Keratinocyte (primary cell): ENCODE results near the gene TAS2R43. TPM values are rescaled to one million over a fixed set of nuclear protein-coding genes. Genes with fewer than 3 reads are reported as not detected.

ENCODE experiments used
- DNase-seq: peaks from one replicate; pipeline ENCODE4 v3.0.0-alpha.2; 2011; ENCODE audit warnings: low read depth, missing footprints, low spot score
- FAIRE-seq: peaks from 2 replicates; lab custom pipeline; 2011; peaks lifted over from hg19 to GRCh38; lab: Jason Lieb, UNC
- H2AFZ ChIP-seq: 2 replicates; pipeline ENCODE4 v1.6.0; 2012; ENCODE audit warnings: low read length, control low read depth, inconsistent platforms; ENCODE audit not compliant: control insufficient read depth
- H3K27ac ChIP-seq: 2 replicates; pipeline ENCODE4 v1.5.1; 2011; ENCODE audit warnings: low read length; ENCODE audit not compliant: control insufficient read depth, insufficient read depth
- H3K27me3 ChIP-seq: 3 replicates; pipeline ENCODE4 v1.6.0; 2011; ENCODE audit warnings: low read length; ENCODE audit not compliant: control insufficient read depth, insufficient read depth; ENCODE audit errors: extremely low read depth
- H3K36me3 ChIP-seq, 2 experiments: 2 replicates in 1 of 2; 3 replicates in 1 of 2; pipeline ENCODE4 v1.5.1; 2011; ENCODE audit warnings: low read length in 2 of 2, mild to moderate bottlenecking in 1 of 2; ENCODE audit not compliant: control insufficient read depth in 2 of 2, insufficient read depth in 2 of 2; ENCODE audit errors: extremely low read depth in 1 of 2
- H3K4me1 ChIP-seq: 3 replicates; pipeline ENCODE4 v1.5.1; 2011; ENCODE audit warnings: low read length; ENCODE audit not compliant: control insufficient read depth, insufficient read depth; ENCODE audit errors: extremely low read depth
- H3K4me2 ChIP-seq: 3 replicates; pipeline ENCODE4 v1.6.0; 2011; ENCODE audit warnings: low read depth, low read length; ENCODE audit not compliant: control insufficient read depth, insufficient read depth; ENCODE audit errors: extremely low read depth
- H3K4me3 ChIP-seq, 3 experiments: fragments of 200-600 bp in 1 of 3; sonication (generic) in 1 of 3; 2 replicates in 2 of 3; 3 replicates in 1 of 3; pipeline ENCODE4 v1.5.1; 2011 to 2016; ENCODE audit warnings: low read length in 3 of 3, mild to moderate bottlenecking in 3 of 3, control low read depth in 2 of 3, inconsistent platforms in 1 of 3, low read depth in 1 of 3, mixed read lengths in 1 of 3, mixed run types in 1 of 3, moderate library complexity in 1 of 3; ENCODE audit not compliant: control insufficient read depth in 2 of 3, insufficient read depth in 2 of 3; ENCODE audit errors: extremely low read depth in 1 of 3
- H3K79me2 ChIP-seq: 2 replicates; pipeline ENCODE4 v1.6.0; 2012; ENCODE audit warnings: low read length; ENCODE audit not compliant: control insufficient read depth, insufficient read depth
- H3K9ac ChIP-seq: 3 replicates; pipeline ENCODE4 v1.6.0; 2011; ENCODE audit warnings: low read length; ENCODE audit not compliant: control insufficient read depth, insufficient read depth; ENCODE audit errors: extremely low read depth
- H3K9me1 ChIP-seq: 3 replicates; pipeline ENCODE4 v1.6.0; 2011; ENCODE audit warnings: low read length; ENCODE audit not compliant: control insufficient read depth, insufficient read depth; ENCODE audit errors: extremely low read depth
- H3K9me3 ChIP-seq: 2 replicates; pipeline ENCODE4 v1.5.1; 2012; ENCODE audit warnings: low read depth, low read length; ENCODE audit not compliant: control insufficient read depth
- H4K20me1 ChIP-seq: 3 replicates; pipeline ENCODE4 v1.6.0; 2011; ENCODE audit warnings: low read length; ENCODE audit not compliant: control insufficient read depth, insufficient read depth; ENCODE audit errors: extremely low read depth
- CTCF ChIP-seq, 3 experiments: IDR thresholded peaks in 1 of 3; conservative IDR thresholded peaks in 1 of 3; optimal IDR thresholded peaks in 1 of 3; 2 replicates in 2 of 3; 3 replicates in 1 of 3; pipeline versions ENCODE3 to v1.5.1; 2011; ENCODE audit warnings: low read length in 3 of 3, mild to moderate bottlenecking in 3 of 3, moderate library complexity in 2 of 3, control low read depth in 1 of 3, inconsistent platforms in 1 of 3; ENCODE audit not compliant: insufficient read depth in 2 of 3; ENCODE audit errors: extremely low read depth in 1 of 3
- EZH2 ChIP-seq: IDR thresholded peaks from one replicate; pipeline ENCODE4 v1.6.1; 2012; ENCODE audit warnings: inconsistent platforms, mild to moderate bottlenecking, low read length, moderate library complexity
- dilution Hi-C: fragments of 300-500 bp; cut with MboI; formaldehyde crosslinking; loops from one replicate; pipeline ENCODE4 v1.7.0; 2020; ENCODE audit warnings: low sequenced_read_pairs; ENCODE audit not compliant: extremely low pct_ligation_motif_present
- polyA minus RNA-seq, 3 experiments: library from RNA; depleted of rRNA, polyadenylated mRNA; stranded (reverse); fragments of >200 nt; gene quantifications; 1 replicate in 1 of 3; 2 replicates in 1 of 3; 3 replicates in 1 of 3; pipeline ENCODE4 v1.2.3, GENCODE V29; 2011
- polyA plus RNA-seq, 5 experiments: library from polyadenylated mRNA; depleted of rRNA in 3 of 5; stranded (reverse) in 3 of 5; stranded (forward) in 1 of 5; unstranded in 1 of 5; fragments of >200 nt; gene quantifications; 1 replicate in 1 of 5; 2 replicates in 3 of 5; 3 replicates in 1 of 5; pipeline versions ENCODE4 v1.2.1 to v1.2.3, GENCODE V29; 2011 to 2012; ENCODE audit warnings: missing spikeins in 2 of 5, low read depth in 1 of 5, low replicate concordance in 1 of 5

Gene TAS2R43, protein sequence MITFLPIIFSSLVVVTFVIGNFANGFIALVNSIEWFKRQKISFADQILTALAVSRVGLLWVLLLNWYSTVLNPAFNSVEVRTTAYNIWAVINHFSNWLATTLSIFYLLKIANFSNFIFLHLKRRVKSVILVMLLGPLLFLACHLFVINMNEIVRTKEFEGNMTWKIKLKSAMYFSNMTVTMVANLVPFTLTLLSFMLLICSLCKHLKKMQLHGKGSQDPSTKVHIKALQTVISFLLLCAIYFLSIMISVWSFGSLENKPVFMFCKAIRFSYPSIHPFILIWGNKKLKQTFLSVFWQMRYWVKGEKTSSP
- polyA plus RNA-seq (0.34 TPM in 1 of 3 replicates, not detected in the others), polyA minus RNA-seq (0.62 to 13.4 TPM (median 1.5 TPM) in 3 replicates)
- not detected for polyA plus RNA-seq (2011; ENCODE audit: low read depth)
- polyA plus RNA-seq (2011; cell fraction: cytosol; rRNA removed): not detected in 2 replicates
- polyA plus RNA-seq (2011; cell fraction: nucleus; rRNA removed): 0.72 and 1.1 TPM in 2 replicates
- polyA plus RNA-seq (2012; ENCODE audit: low replicate concordance): not detected in 2 replicates
- polyA minus RNA-seq (2011; cell fraction: cytosol; rRNA and poly(A)+ RNA removed): not detected
- polyA minus RNA-seq (2011; cell fraction: nucleus; rRNA and poly(A)+ RNA removed): 15.0 and 23.0 TPM in 2 replicates

GRCh38 chr12:11092128-11092527 lies at the start of gene TAS2R43:
Gene TAS2R43 (minus strand): TSS chr12:11092313. CDS start chr12:11092229, 84 bp downstream.
- Histone ChIP-seq H3K4me2 (no peak within 1 kb of the TSS), H3K4me1 (no peaks in the 10 kb centered on the region), H2AFZ (no peak within 1 kb of the TSS), H3K9me3 (no peaks in the 10 kb centered on the region), H3K9ac (no peak within 1 kb of the TSS), H3K36me3 (no peaks in the 10 kb centered on the region), H3K4me3 (no peak within 1 kb of the TSS), H3K9me1 (no peaks in the 10 kb centered on the region), H4K20me1 (no peaks in the 10 kb centered on the region), H3K79me2 (peaks cover 2% of the 10 kb centered on the region), H3K27me3 (no peaks in the 10 kb centered on the region), H3K27ac (no peak within 1 kb of the TSS)
- dilution Hi-C loops: no loop called here
- DNase-seq (no peak), FAIRE-seq (no peak)
- TF ChIP-seq CTCF (optimal IDR thresholded peaks at IDR 0.05 in 1 of 3, IDR thresholded peaks at IDR 0.05 in 1 of 3, conservative IDR thresholded peaks at IDR 0.05 in 1 of 3; ENCODE audit: extremely low read depth in 1 of 3, insufficient read depth in 2 of 3, low read length in 3 of 3) (no peak), EZH2 (no peak)

DNA sequence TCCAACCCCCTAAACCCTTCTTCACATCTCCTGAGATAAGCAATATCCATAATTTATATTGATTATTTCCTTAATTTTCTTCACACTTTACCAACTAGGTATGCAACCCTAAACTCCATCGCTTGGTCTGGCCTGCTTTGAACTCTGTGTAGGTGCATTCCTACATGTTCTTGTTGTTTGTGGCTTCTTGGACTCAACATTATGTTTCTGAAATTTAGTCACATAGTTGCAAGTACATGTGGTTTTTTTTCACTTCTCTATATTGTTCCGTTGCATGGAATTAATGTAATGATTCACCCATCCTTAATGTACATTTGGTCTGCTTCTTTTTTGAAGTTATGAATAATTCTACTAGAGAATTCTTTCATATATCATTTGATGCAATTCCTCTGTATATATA lies 44.0 kb upstream of the TAS2R43 start:
- H4K20me1 ChIP-seq: no peaks in the 10 kb centered on the region
- no peaks in the 10 kb centered on the region for H3K27me3 ChIP-seq
- no peaks in the 10 kb centered on the region for H3K9me1 ChIP-seq
- no peak overlapping the region for H3K27ac ChIP-seq
- no peak overlapping the region for H3K4me2 ChIP-seq
- H3K4me1 ChIP-seq: peaks cover 3% of the 10 kb centered on the region
- H3K9ac ChIP-seq: no peak overlapping the region
- dilution Hi-C loops: no loop called here
- no peak for FAIRE-seq
- no peak overlapping the region for H2AFZ ChIP-seq
- TF ChIP-seq EZH2 (no peak), CTCF (optimal IDR thresholded peaks at IDR 0.05 in 1 of 3, IDR thresholded peaks at IDR 0.05 in 1 of 3, conservative IDR thresholded peaks at IDR 0.05 in 1 of 3; ENCODE audit: extremely low read depth in 1 of 3, insufficient read depth in 2 of 3, low read length in 3 of 3) (no peak)
- DNase-seq: no peak
- H3K79me2 ChIP-seq: peaks cover 22% of the 10 kb centered on the region
- no peaks in the 10 kb centered on the region for H3K36me3 ChIP-seq
- no peaks in the 10 kb centered on the region for H3K9me3 ChIP-seq
- H3K4me3 ChIP-seq: no peak overlapping the region
